Heart left ventricle (tissue), 16 donors: ENCODE results near the gene LRRC38. TPM values are rescaled to one million over a fixed set of nuclear protein-coding genes. Genes with fewer than 3 reads are reported as not detected.
"Not testable (repeated sequence)": the region's sequence is repeated elsewhere in the genome, so short reads cannot be mapped to it uniquely, and the experiment has no call there.

ENCODE experiments used
- ATAC-seq, 4 donors: fragments of 200-7000 bp; cut with Tn5 transposase; one replicate each; pipeline ENCODE4 v1.9.1; 2020 to 2022; ENCODE audit warnings: moderate library complexity in 4 of 4, mild to moderate bottlenecking in 3 of 4, moderate number of reproducible peaks in 1 of 4
- DNase-seq, 5 donors: peaks; one replicate each; pipeline ENCODE4 v3.0.0-alpha.2; 2020
- H3K27ac ChIP-seq, 12 donors: fragments of 200-600 bp; sonication (generic) in 4 of 12; one replicate each; pipeline versions ENCODE4 v1.5.0 to v1.8.0; 2016 to 2022; ENCODE audit warnings: mild to moderate bottlenecking in 2 of 12
- H3K27me3 ChIP-seq, 9 donors: fragments of 200-600 bp; sonication (generic) in 2 of 9; one replicate each; pipeline versions ENCODE4 v1.5.1 to v1.8.0; 2016 to 2022; ENCODE audit warnings: mild to moderate bottlenecking in 3 of 9
- H3K36me3 ChIP-seq, 9 donors: fragments of 200-600 bp; sonication (generic) in 2 of 9; one replicate each; pipeline versions ENCODE4 v1.5.0 to v1.8.0; 2018 to 2022; ENCODE audit warnings: mild to moderate bottlenecking in 2 of 9
- H3K4me1 ChIP-seq, 12 donors: fragments of 200-600 bp; sonication (generic) in 4 of 12; one replicate each; pipeline versions ENCODE4 v1.5.0 to v1.8.0; 2016 to 2022; ENCODE audit warnings: mild to moderate bottlenecking in 3 of 12
- H3K4me3 ChIP-seq, 12 donors: fragments of 200-600 bp; sonication (generic) in 4 of 12; one replicate each; pipeline versions ENCODE4 v1.5.0 to v1.8.0; 2017 to 2022; ENCODE audit warnings: mild to moderate bottlenecking in 9 of 12, moderate library complexity in 4 of 12
- H3K9me3 ChIP-seq, 12 donors: fragments of 200-600 bp; sonication (generic) in 4 of 12; one replicate each; pipeline versions ENCODE4 v1.5.0 to v1.8.0; 2016 to 2022; ENCODE audit warnings: mild to moderate bottlenecking in 1 of 12
- POLR2A ChIP-seq, 2 donors: fragments of 450-650 bp; IDR thresholded peaks; one replicate each; pipeline ENCODE4 v1.6.1; 2017; ENCODE audit warnings: antibody characterized with exemption in 2 of 2, mild to moderate bottlenecking in 2 of 2, moderate library complexity in 2 of 2
- WGBS, 4 donors: extraction: QIAGEN DNeasy Blood & Tissue Kit in 2 of 4; methylation state at CpG; one replicate each; pipeline versions ENCODE4 v1.1.5 to v1.1.7; 2013 to 2018; 5-methylcytosine and 5-hydroxymethylcytosine counted together
- intact Hi-C, 10 donors: fragments of 100-400 bp; cut with DNase I; formaldehyde crosslinking; loops; one replicate each; pipeline versions ENCODE4 v1.11.1 to v1.14.2; 2022
- long read RNA-seq, 3 donors: library from polyadenylated mRNA; unstranded; transcript quantifications; one replicate each; pipeline ENCODE4 v2.0.0, GENCODE V29; 2020 to 2021
- polyA plus RNA-seq, 2 donors: library from polyadenylated mRNA; stranded (reverse); fragments of 200-250 nt; gene quantifications; one replicate each; pipeline ENCODE4 v1.2.3, GENCODE V29; 2013
- total RNA-seq, 9 donors: library from RNA; depleted of rRNA in 2 of 9; stranded (reverse); fragments of >200 nt in 2 of 9; fragmentation: NEBNext Ultra II Directional in 3 of 9; extraction: Animal tissue kit (Norgen Biotek cat#: 25700) in 3 of 9; gene quantifications; one replicate each; pipeline versions ENCODE4 v1.1.0 to v1.2.4, GENCODE V29; 2016 to 2023
- TF ChIP-seq, protein P1 (sequence below), 12 donors: fragments of 200-600 bp; sonication (generic) in 4 of 12; IDR thresholded peaks; one replicate each; pipeline versions ENCODE4 v1.5.0 to v1.8.0; 2018 to 2022; ENCODE audit warnings: antibody characterized with exemption in 12 of 12, mild to moderate bottlenecking in 5 of 12
- donor health status: ischemic (EF 13 %, LVEDD 7.1; RV severe dilation, severe dysfunction).
- donor health status: healthy with polysubstance abuse.
- donor health status: DM: no; HTN: yes; CAD: no.
- donor health status: DM: no; HTN: no; CAD: no.
- donor health status: ischemic (EF 25% LVEDD 6.9; RV normal size, moderate dysfunction).
- donor health status: ischemic (EF 25% LVEDD 5.7; RV mildly dilated, moderate dysfunction).
- donor health status: healthy.
- donor health status: DM: yes; HTN: yes; CAD: no.
- donor health status: ischemic (EF 35%, LVEDD 5.7; RV mildly dilated, moderate dysfunction).
- donor health status: nonischemic (EF 11% LVEDD 7.7; RV severe dilation, severe dysfunction).
- donor health status: DM: yes; HTN: yes; CAD: no.
- donor health status: PGD.
- donor health status: ischemic (EF 29% LVEDD 5.4; RV normal size, mild dysfunction).
- donor health status: nonischemic (EF 23%, LVEDD 6.1; RV moderate dilation, normal function).

Gene LRRC38
- total RNA-seq (1 to 10 TPM in 5 of 9 donors, under 1 TPM in 2, not detected in 2; 0.20 to 4.0 (median 1.7) TPM), polyA plus RNA-seq (1 to 10 TPM in 1 of 2 donors, under 1 TPM in 1; 0.30 to 4.4 TPM)
- long read RNA-seq, donor 1, result 0 reads
- long read RNA-seq, donor 2, transcript LRRC38-201 (2 exons, 2,209 nt), result major isoform, 7 of 7 reads
- long read RNA-seq, donor 2, partial matches to known transcripts, result 0 of 7 reads
- long read RNA-seq, donor 2, other reads (novel, unspliced or antisense), result 0 of 7 reads
- long read RNA-seq, donor 3, transcript LRRC38-201 (2 exons, 2,209 nt), result major isoform, 10 of 12 reads
- long read RNA-seq, donor 3, partial matches to known transcripts, result 0 of 12 reads
- long read RNA-seq, donor 3, other reads (novel, unspliced or antisense), result 2 of 12 reads

- H3K36me3 ChIP-seq, result no peaks in the 10 kb centered on the region
- intact Hi-C loops, result no loop called here
- TF ChIP-seq, protein P1, sequence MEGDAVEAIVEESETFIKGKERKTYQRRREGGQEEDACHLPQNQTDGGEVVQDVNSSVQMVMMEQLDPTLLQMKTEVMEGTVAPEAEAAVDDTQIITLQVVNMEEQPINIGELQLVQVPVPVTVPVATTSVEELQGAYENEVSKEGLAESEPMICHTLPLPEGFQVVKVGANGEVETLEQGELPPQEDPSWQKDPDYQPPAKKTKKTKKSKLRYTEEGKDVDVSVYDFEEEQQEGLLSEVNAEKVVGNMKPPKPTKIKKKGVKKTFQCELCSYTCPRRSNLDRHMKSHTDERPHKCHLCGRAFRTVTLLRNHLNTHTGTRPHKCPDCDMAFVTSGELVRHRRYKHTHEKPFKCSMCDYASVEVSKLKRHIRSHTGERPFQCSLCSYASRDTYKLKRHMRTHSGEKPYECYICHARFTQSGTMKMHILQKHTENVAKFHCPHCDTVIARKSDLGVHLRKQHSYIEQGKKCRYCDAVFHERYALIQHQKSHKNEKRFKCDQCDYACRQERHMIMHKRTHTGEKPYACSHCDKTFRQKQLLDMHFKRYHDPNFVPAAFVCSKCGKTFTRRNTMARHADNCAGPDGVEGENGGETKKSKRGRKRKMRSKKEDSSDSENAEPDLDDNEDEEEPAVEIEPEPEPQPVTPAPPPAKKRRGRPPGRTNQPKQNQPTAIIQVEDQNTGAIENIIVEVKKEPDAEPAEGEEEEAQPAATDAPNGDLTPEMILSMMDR (IDR thresholded peaks at IDR 0.05), result peak in 4 of 12 donors; percentile 6 to 24 (median 16)
- TF ChIP-seq POLR2A (IDR thresholded peaks at IDR 0.05), result no peak
- no peak within 1 kb of the TSS for H3K27ac ChIP-seq
- 5 to 8% (median 6%) methylated on average over 26 to 34 of the region's 34 CpGs for WGBS, 4 donors
- peaks cover 0 to 3% (median 0%) of the 10 kb centered on the region in 12 donors for H3K9me3 ChIP-seq
- peaks cover 0 to 53% (median 3%) of the 10 kb centered on the region in 9 donors for H3K27me3 ChIP-seq
- H3K4me3 ChIP-seq, result peak within 1 kb of the TSS in 8 of 12 donors; percentile 5 to 40 (median 12)
- peaks cover 0 to 16% (median 0%) of the 10 kb centered on the region in 12 donors for H3K4me1 ChIP-seq
- peak in 3 of 4 donors; percentile 47 to 75 (median 56) for ATAC-seq
- peak in 4 of 5 donors; percentile 38 to 60 (median 40) for DNase-seq
Observed at GRCh38 chr1:13513895-13514546, at the start of gene LRRC38. LRRC38 (minus strand) TSS chr1:13514003; CDS start chr1:13513593, 410 bp downstream.

GRCh38 chr1:13562981-13563380, 49.2 kb upstream of the LRRC38 start:
- H3K27ac ChIP-seq, H3K4me3 ChIP-seq, H3K9me3 ChIP-seq, ATAC-seq, H3K36me3 ChIP-seq, H3K4me1 ChIP-seq, H3K27me3 ChIP-seq, intact Hi-C loops, DNase-seq: not testable (repeated sequence)
- WGBS, 4 donors, result 89 to 94% (median 90%) methylated on average over 11 of the region's 11 CpGs

GRCh38 chr1:13560541-13560940, 46.7 kb upstream of the LRRC38 start:
- TF ChIP-seq POLR2A (IDR thresholded peaks at IDR 0.05), result no peak
- TF ChIP-seq, protein P1 (IDR thresholded peaks at IDR 0.05), result no peak
- Histone ChIP-seq H3K27me3 (no peaks in the 10 kb centered on the region), H3K9me3 (no peaks in the 10 kb centered on the region), H3K4me3 (no peak overlapping the region), H3K36me3 (no peaks in the 10 kb centered on the region), H3K4me1 (no peaks in the 10 kb centered on the region), H3K27ac (no peak overlapping the region)
- 78 to 89% (median 81%) methylated on average over 6 of the region's 6 CpGs for WGBS, 4 donors
- ATAC-seq, result no peak
- intact Hi-C loops, result no loop called here
- no peak for DNase-seq

GRCh38 chr1:13556224-13556764, 42.5 kb upstream of the LRRC38 start:
- ATAC-seq (no peak), DNase-seq (no peak)
- Histone ChIP-seq H3K9me3 (no peaks in the 10 kb centered on the region), H3K27ac (no peak overlapping the region), H3K4me3 (no peak overlapping the region), H3K36me3 (no peaks in the 10 kb centered on the region), H3K4me1 (no peaks in the 10 kb centered on the region), H3K27me3 (no peaks in the 10 kb centered on the region)
- WGBS, 4 donors, result 69 to 79% (median 72%) methylated on average over 6 of the region's 6 CpGs
- intact Hi-C loops, result no loop called here
- TF ChIP-seq POLR2A (IDR thresholded peaks at IDR 0.05), result no peak
- TF ChIP-seq, protein P1 (IDR thresholded peaks at IDR 0.05), result no peak
